ENCODE results near the gene NR5A1.
A peak's percentile ranks its signal among the peaks of the same experiment; 100 is the strongest.

Gene NR5A1

GRCh38 chr9:124513376-124513994, 6.3 kb upstream of the NR5A1 start:
- DNase-seq: peak; percentile 3

- no peak for DNase-seq
Observed at GRCh38 chr9:124512806-124513204, 5.6 kb upstream of the NR5A1 start.

- DNase-seq: no peak
Observed at GRCh38 chr9:124511891-124512805, 4.9 kb upstream of the NR5A1 start.

- no peak for DNase-seq
Observed at GRCh38 chr9:124511426-124511840, 4.2 kb upstream of the NR5A1 start.

GRCh38 chr9:124510650-124511425, 3.6 kb upstream of the NR5A1 start:
- DNase-seq: no peak

GRCh38 chr9:124507880-124508423, 753 bp upstream of the NR5A1 start:
- DNase-seq: no peak

- DNase-seq: no peak
Observed at GRCh38 chr9:124506433-124506832, 766 bp downstream of the NR5A1 start.

- no peak for DNase-seq
Observed at GRCh38 chr9:124505901-124506346, 1.3 kb downstream of the NR5A1 start.

GRCh38 chr9:124505006-124505900, 1.9 kb downstream of the NR5A1 start:
- no peak for DNase-seq

- DNase-seq: no peak
Observed at GRCh38 chr9:124504530-124505005, 2.6 kb downstream of the NR5A1 start.

GRCh38 chr9:124503713-124504529, 3.3 kb downstream of the NR5A1 start:
- DNase-seq: no peak

- no peak for DNase-seq
Observed at GRCh38 chr9:124502711-124503702, 4.2 kb downstream of the NR5A1 start.

GRCh38 chr9:124501771-124502320, 5.4 kb downstream of the NR5A1 start:
- DNase-seq: no peak

GRCh38 chr9:124500796-124501611, 6.2 kb downstream of the NR5A1 start:
- DNase-seq: no peak

GRCh38 chr9:124500028-124500795, 7.0 kb downstream of the NR5A1 start:
- no peak for DNase-seq

GRCh38 chr9:124499216-124499615, 8.0 kb downstream of the NR5A1 start:
- no peak for DNase-seq

- DNase-seq: no peak
Observed at GRCh38 chr9:124498499-124499146, 8.6 kb downstream of the NR5A1 start.

Measured in NCI-H446 treated with DMSO at 0.1 percent for 48 hours (cell line).